CD8-positive, alpha-beta memory T cell (primary cell): ENCODE measurements around the gene RMI2. TPM values are rescaled to one million over a fixed set of nuclear protein-coding genes. Genes with fewer than 3 reads are reported as not detected.

Experiments used
- CTCF ChIA-PET: fragments of 350-600 bp; sonication (Branson Sonifier 250); formaldehyde crosslinking; loops from one replicate; lab custom pipeline; 2021; ENCODE audit warnings: antibody characterized with exemption; lab: Charles Lee
- POLR2A ChIA-PET: fragments of 350-600 bp; sonication (Branson Sonifier 250); formaldehyde crosslinking; loops from one replicate; lab custom pipeline; 2021; ENCODE audit warnings: antibody characterized with exemption; lab: Charles Lee
- DNase-seq, 5 donors: peaks; one replicate each; pipeline versions ENCODE4 v3.0.0 to v3.0.0-alpha.2; 2020 to 2022; ENCODE audit warnings: mixed read lengths in 1 of 5
- H3K27ac ChIP-seq: one replicate; pipeline ENCODE4 v1.7.0; 2013; ENCODE audit warnings: low read depth, mild to moderate bottlenecking, low read length, moderate library complexity
- H3K27me3 ChIP-seq: 2 replicates; pipeline ENCODE4 v1.7.0; 2013; ENCODE audit warnings: low read length, mild to moderate bottlenecking; ENCODE audit not compliant: insufficient read depth, poor library complexity, severe bottlenecking
- H3K36me3 ChIP-seq: 2 replicates; pipeline ENCODE4 v1.7.0; 2013; ENCODE audit warnings: mild to moderate bottlenecking, low read length, moderate library complexity; ENCODE audit not compliant: insufficient read depth
- H3K4me1 ChIP-seq: 2 replicates; pipeline ENCODE4 v1.7.0; 2013; ENCODE audit warnings: mild to moderate bottlenecking, low read length, moderate library complexity; ENCODE audit not compliant: insufficient read depth
- H3K4me3 ChIP-seq: 2 replicates; pipeline ENCODE4 v1.7.0; 2013; ENCODE audit warnings: mild to moderate bottlenecking, low read length
- H3K9me3 ChIP-seq: 2 replicates; pipeline ENCODE4 v1.7.0; 2013; ENCODE audit warnings: mild to moderate bottlenecking, low read length
- H3K27ac Mint-ChIP-seq, 8 donors: one replicate each; pipeline ENCODE4 v1.8.0; 2020 to 2021; ENCODE audit warnings: mixed read lengths in 8 of 8, mild to moderate bottlenecking in 6 of 8, inconsistent platforms in 3 of 8, moderate library complexity in 3 of 8
- H3K27me3 Mint-ChIP-seq, 2 donors: one replicate each; pipeline ENCODE4 v1.8.0; 2020 to 2021; ENCODE audit warnings: mixed read lengths in 2 of 2, mild to moderate bottlenecking in 1 of 2, moderate library complexity in 1 of 2
- H3K36me3 Mint-ChIP-seq, 3 donors: one replicate each; pipeline ENCODE4 v1.8.0; 2020 to 2021; ENCODE audit warnings: mixed read lengths in 3 of 3, inconsistent platforms in 1 of 3, mild to moderate bottlenecking in 1 of 3
- H3K4me1 Mint-ChIP-seq, 3 donors: one replicate each; pipeline ENCODE4 v1.8.0; 2020 to 2021; ENCODE audit warnings: mixed read lengths in 3 of 3, inconsistent platforms in 1 of 3, mild to moderate bottlenecking in 1 of 3
- H3K4me3 Mint-ChIP-seq, 7 donors: one replicate each; pipeline ENCODE4 v1.8.0; 2020 to 2021; ENCODE audit warnings: mixed read lengths in 7 of 7, mild to moderate bottlenecking in 6 of 7, moderate library complexity in 4 of 7, inconsistent platforms in 2 of 7
- H3K9me3 Mint-ChIP-seq, 5 donors: one replicate each; pipeline ENCODE4 v1.8.0; 2020 to 2022; ENCODE audit warnings: mixed read lengths in 5 of 5, mild to moderate bottlenecking in 3 of 5, moderate library complexity in 2 of 5, inconsistent platforms in 1 of 5
- polyA plus RNA-seq: library from polyadenylated mRNA; unstranded; fragments of 300-500 nt; fragmentation: Illumina TruSeq; gene quantifications from one replicate; pipeline ENCODE4 v1.2.3, GENCODE V29; 2021
- total RNA-seq, 2 experiments: library from RNA; stranded (reverse); gene quantifications; one replicate each; pipeline ENCODE4 v1.2.3, GENCODE V29; 2021

RMI2 gene
- total and polyA plus RNA-seq, 3 experiments from 2014 or later: 1.1 to 38.3 (median 37.0) TPM

GRCh38 chr16:11312718-11313492 is 32.4 kb upstream of the RMI2 start:
- CTCF ChIA-PET: interaction anchor here (2.1 to 2.4 kb wide), 2 partner anchors 16 to 57 kb away, joined by 8 to 9 read pairs; partner anchors contain the start of gene SOCS1
- no peaks in the 10 kb centered on the region for H3K9me3 Mint-ChIP-seq
- Histone ChIP-seq H3K27ac (no peak overlapping the region), H3K9me3 (no peaks in the 10 kb centered on the region), H3K4me1 (peaks cover 27% of the 10 kb centered on the region), H3K4me3 (no peak overlapping the region), H3K27me3 (no peaks in the 10 kb centered on the region), H3K36me3 (no peaks in the 10 kb centered on the region)
- H3K27ac Mint-ChIP-seq: peak overlapping the region in 7 of 8 donors; percentile 5 to 90 (median 71)
- DNase-seq: peak in 2 of 5 donors; percentile 14 to 18
- H3K4me3 Mint-ChIP-seq: peak overlapping the region in 6 of 7 donors; percentile 35 to 82 (median 47)
- H3K4me1 Mint-ChIP-seq: peaks cover 28 to 46% (median 40%) of the 10 kb centered on the region in 3 donors
- H3K27me3 Mint-ChIP-seq: peaks cover 0 to 1% of the 10 kb centered on the region in 2 donors
- POLR2A ChIA-PET: no interaction called here
- no peaks in the 10 kb centered on the region for H3K36me3 Mint-ChIP-seq

- Mint-ChIP-seq H3K4me1 (peaks cover 28 to 44% (median 40%) of the 10 kb centered on the region in 3 donors), H3K4me3 (no peak overlapping the region), H3K27ac (peak overlapping the region in 2 of 8 donors; percentile 33 to 58), H3K36me3 (no peaks in the 10 kb centered on the region), H3K27me3 (peaks cover 0 to 1% of the 10 kb centered on the region in 2 donors), H3K9me3 (no peaks in the 10 kb centered on the region)
- POLR2A ChIA-PET: no interaction called here
- H3K27me3 ChIP-seq: no peaks in the 10 kb centered on the region
- DNase-seq: no peak
- H3K4me3 ChIP-seq: no peak overlapping the region
- H3K9me3 ChIP-seq: no peaks in the 10 kb centered on the region
- H3K36me3 ChIP-seq: no peaks in the 10 kb centered on the region
- CTCF ChIA-PET: interaction anchor here (2.1 to 2.4 kb wide), 2 partner anchors 17 to 58 kb away, joined by 8 to 9 read pairs; partner anchors contain the start of gene SOCS1
- no peak overlapping the region for H3K27ac ChIP-seq
- H3K4me1 ChIP-seq: peaks cover 27% of the 10 kb centered on the region
These were observed 31.6 kb upstream of the RMI2 start for GRCh38 chr16:11313493-11314308.

- peaks cover 27% of the 10 kb centered on the region for H3K4me1 ChIP-seq
- no peaks in the 10 kb centered on the region for H3K36me3 ChIP-seq
- Mint-ChIP-seq H3K4me3 (no peak overlapping the region), H3K9me3 (no peaks in the 10 kb centered on the region), H3K36me3 (no peaks in the 10 kb centered on the region), H3K27ac (peak overlapping the region in 1 of 8 donors; percentile 47), H3K4me1 (peaks cover 28 to 41% (median 40%) of the 10 kb centered on the region in 3 donors), H3K27me3 (peaks cover 0 to 1% of the 10 kb centered on the region in 2 donors)
- no peak for DNase-seq
- ChIA-PET CTCF (no interaction called here), POLR2A (no interaction called here)
- H3K4me3 ChIP-seq: no peak overlapping the region
- no peaks in the 10 kb centered on the region for H3K27me3 ChIP-seq
- H3K9me3 ChIP-seq: no peaks in the 10 kb centered on the region
- H3K27ac ChIP-seq: no peak overlapping the region
These were observed 30.9 kb upstream of the RMI2 start for GRCh38 chr16:11314309-11314894.

- no peaks in the 10 kb centered on the region for H3K36me3 ChIP-seq
- POLR2A ChIA-PET: no interaction called here
- peaks cover 24 to 32% (median 31%) of the 10 kb centered on the region in 3 donors for H3K4me1 Mint-ChIP-seq
- H3K27me3 ChIP-seq: no peaks in the 10 kb centered on the region
- H3K4me3 Mint-ChIP-seq: no peak overlapping the region
- no peak overlapping the region for H3K27ac Mint-ChIP-seq
- H3K9me3 ChIP-seq: no peaks in the 10 kb centered on the region
- no peak overlapping the region for H3K27ac ChIP-seq
- peaks cover 24% of the 10 kb centered on the region for H3K4me1 ChIP-seq
- H3K36me3 Mint-ChIP-seq: no peaks in the 10 kb centered on the region
- H3K4me3 ChIP-seq: no peak overlapping the region
- no peaks in the 10 kb centered on the region for H3K9me3 Mint-ChIP-seq
- CTCF ChIA-PET: no interaction called here
- DNase-seq: no peak
- peaks cover 0 to 1% of the 10 kb centered on the region in 2 donors for H3K27me3 Mint-ChIP-seq
These were observed 29.7 kb upstream of the RMI2 start for GRCh38 chr16:11315510-11315909.

- CTCF ChIA-PET: no interaction called here
These were observed 28.8 kb upstream of the RMI2 start for GRCh38 chr16:11316331-11317015.

GRCh38 chr16:11318817-11319216 is 26.4 kb upstream of the RMI2 start:
- DNase-seq: no peak
- H3K27ac Mint-ChIP-seq: no peak overlapping the region
- Histone ChIP-seq H3K36me3 (no peaks in the 10 kb centered on the region), H3K4me1 (no peaks in the 10 kb centered on the region), H3K4me3 (no peak overlapping the region), H3K27ac (no peak overlapping the region), H3K9me3 (no peaks in the 10 kb centered on the region), H3K27me3 (no peaks in the 10 kb centered on the region)
- no peak overlapping the region for H3K4me3 Mint-ChIP-seq
- ChIA-PET CTCF (interaction anchor here (0.9 kb wide), 1 partner anchor 355 kb away, joined by 4 read pairs; no protein-coding TSS in a partner anchor), POLR2A (no interaction called here)
- H3K4me1 Mint-ChIP-seq: peaks cover 0 to 2% (median under 1%) of the 10 kb centered on the region in 3 donors
- no peaks in the 10 kb centered on the region for H3K9me3 Mint-ChIP-seq
- H3K27me3 Mint-ChIP-seq: peaks cover 0 to 1% of the 10 kb centered on the region in 2 donors
- no peaks in the 10 kb centered on the region for H3K36me3 Mint-ChIP-seq

More at GRCh38 chr16:11316331-11317015, 28.8 kb upstream of the RMI2 start:
- no peaks in the 10 kb centered on the region for H3K36me3 ChIP-seq
- H3K27me3 ChIP-seq: no peaks in the 10 kb centered on the region
- H3K27ac ChIP-seq: no peak overlapping the region
- Mint-ChIP-seq H3K36me3 (no peaks in the 10 kb centered on the region), H3K4me3 (no peak overlapping the region), H3K9me3 (no peaks in the 10 kb centered on the region), H3K27me3 (peaks cover 0 to 1% of the 10 kb centered on the region in 2 donors), H3K4me1 (peaks cover 17 to 22% (median 22%) of the 10 kb centered on the region in 3 donors), H3K27ac (no peak overlapping the region)
- H3K9me3 ChIP-seq: no peaks in the 10 kb centered on the region
- POLR2A ChIA-PET: no interaction called here
- peaks cover 16% of the 10 kb centered on the region for H3K4me1 ChIP-seq
- DNase-seq: no peak
- no peak overlapping the region for H3K4me3 ChIP-seq

GRCh38 chr16:11319529-11320146 is 25.6 kb upstream of the RMI2 start:
- H3K4me1 ChIP-seq: no peaks in the 10 kb centered on the region
- H3K36me3 ChIP-seq: no peaks in the 10 kb centered on the region
- H3K27me3 ChIP-seq: no peaks in the 10 kb centered on the region
- H3K27me3 Mint-ChIP-seq: peaks cover 0 to 1% of the 10 kb centered on the region in 2 donors
- H3K4me1 Mint-ChIP-seq: no peaks in the 10 kb centered on the region
- no peak overlapping the region for H3K27ac Mint-ChIP-seq
- ChIA-PET POLR2A (no interaction called here), CTCF (interaction anchor here (0.9 kb wide), 1 partner anchor 356 kb away, joined by 4 read pairs; no protein-coding TSS in a partner anchor)
- H3K4me3 Mint-ChIP-seq: no peak overlapping the region
- no peak overlapping the region for H3K27ac ChIP-seq
- H3K36me3 Mint-ChIP-seq: no peaks in the 10 kb centered on the region
- no peak overlapping the region for H3K4me3 ChIP-seq
- H3K9me3 Mint-ChIP-seq: no peaks in the 10 kb centered on the region
- H3K9me3 ChIP-seq: no peaks in the 10 kb centered on the region
- no peak for DNase-seq
